K562 (cell line): ENCODE results near the gene CHRDL2. TPM values are rescaled to one million over a fixed set of nuclear protein-coding genes. Genes with fewer than 3 reads are reported as not detected.

Experiments
- CHCHD3 ChIP-seq: fragments of 250-450 bp; sonication (Bioruptor Pico); IDR thresholded peaks from 2 replicates; pipeline ENCODE4 v2.1.2; 2022; ENCODE audit warnings: mild to moderate bottlenecking
- GABPA ChIP-seq: fragments of 200-800 bp; sonication (Bioruptor generic); conservative IDR thresholded peaks from 2 replicates; pipeline ENCODE4 v1.6.1; 2016; ENCODE audit warnings: low read depth, missing genetic modification characterization, missing compliant biosample characterization
- MAZ ChIP-seq, 2 experiments: fragments of 450-650 bp in 1 of 2; sonication (generic) in 1 of 2; formaldehyde crosslinking; IDR thresholded peaks in 1 of 2; conservative IDR thresholded peaks in 1 of 2; 2 replicates each; pipeline versions ENCODE4 v1.4.0 to v1.5.0; 2020; ENCODE audit warnings: mild to moderate bottlenecking in 1 of 2, missing genetic modification reagents in 1 of 2
- PURB ChIP-seq: sonication (generic); formaldehyde crosslinking; IDR thresholded peaks from 2 replicates; pipeline ENCODE4 v1.9.0; 2021; ENCODE audit warnings: low read depth, mild to moderate bottlenecking, missing genetic modification reagents
- TAF1 ChIP-seq: IDR thresholded peaks from 2 replicates; pipeline ENCODE4 v1.6.1; 2011; ENCODE audit warnings: mild to moderate bottlenecking, low read length, moderate library complexity; ENCODE audit not compliant: insufficient read depth, control insufficient read depth, severe bottlenecking; ENCODE audit errors: extremely low read depth
- XRCC5 ChIP-seq: fragments of 200-400 bp; formaldehyde crosslinking; IDR thresholded peaks from 2 replicates; pipeline ENCODE4 v1.6.1; 2017; ENCODE audit warnings: low read depth, mild to moderate bottlenecking, low read length
- polyA plus RNA-seq, 8 experiments: library from polyadenylated mRNA; depleted of rRNA in 4 of 8; stranded (reverse) in 5 of 8; unstranded in 3 of 8; fragments of >200 nt; fragmentation: Nextera tagmentation in 2 of 8; fragmentation: Illumina TruSeq in 1 of 8; extraction: Ambion mirVana in 2 of 8; extraction: Trizol in 1 of 8; gene quantifications; 2 replicates each; pipeline versions ENCODE4 v1.2.1 to v1.2.3, GENCODE V29; 2011 to 2014; ENCODE audit warnings: inconsistent platforms in 1 of 8, missing spikeins in 1 of 8
- total RNA-seq, 7 experiments: library from RNA; depleted of rRNA in 6 of 7; stranded (reverse); fragments of >200 nt in 6 of 7; fragmentation: Illumina TruSeq in 2 of 7; extraction: Trizol in 2 of 7; gene quantifications; 2 replicates each; pipeline versions ENCODE4 v1.2.1 to v1.2.3, GENCODE V29; 2011 to 2021; ENCODE audit warnings: low replicate concordance in 1 of 7
- TF ChIP-seq, protein P1 (sequence below), 2 experiments: fragments of 450-650 bp; IDR thresholded peaks; 2 replicates each; pipeline ENCODE4 v1.6.1; 2018; ENCODE audit warnings: mild to moderate bottlenecking in 2 of 2, low read depth in 1 of 2; ENCODE audit not compliant: partially characterized antibody in 2 of 2
- TF ChIP-seq, protein P2 (sequence below): fragments of 450-650 bp; IDR thresholded peaks from 2 replicates; pipeline ENCODE4 v1.6.1; 2016
- TF ChIP-seq, protein P3 (sequence below), 2 experiments: fragments of 450-650 bp in 1 of 2; sonication (generic) in 1 of 2; formaldehyde crosslinking in 1 of 2; IDR thresholded peaks; 2 replicates each; pipeline versions ENCODE4 v1.7.1 to v1.9.0; 2016 to 2022; ENCODE audit warnings: inconsistent platforms in 1 of 2, mild to moderate bottlenecking in 1 of 2, missing genetic modification reagents in 1 of 2

The CHRDL2 gene
- total and polyA plus RNA-seq, 9 of the 15 experiments (the other 6 are each of a cell fraction or from before 2014, with no cell fraction given), result not detected

DNA sequence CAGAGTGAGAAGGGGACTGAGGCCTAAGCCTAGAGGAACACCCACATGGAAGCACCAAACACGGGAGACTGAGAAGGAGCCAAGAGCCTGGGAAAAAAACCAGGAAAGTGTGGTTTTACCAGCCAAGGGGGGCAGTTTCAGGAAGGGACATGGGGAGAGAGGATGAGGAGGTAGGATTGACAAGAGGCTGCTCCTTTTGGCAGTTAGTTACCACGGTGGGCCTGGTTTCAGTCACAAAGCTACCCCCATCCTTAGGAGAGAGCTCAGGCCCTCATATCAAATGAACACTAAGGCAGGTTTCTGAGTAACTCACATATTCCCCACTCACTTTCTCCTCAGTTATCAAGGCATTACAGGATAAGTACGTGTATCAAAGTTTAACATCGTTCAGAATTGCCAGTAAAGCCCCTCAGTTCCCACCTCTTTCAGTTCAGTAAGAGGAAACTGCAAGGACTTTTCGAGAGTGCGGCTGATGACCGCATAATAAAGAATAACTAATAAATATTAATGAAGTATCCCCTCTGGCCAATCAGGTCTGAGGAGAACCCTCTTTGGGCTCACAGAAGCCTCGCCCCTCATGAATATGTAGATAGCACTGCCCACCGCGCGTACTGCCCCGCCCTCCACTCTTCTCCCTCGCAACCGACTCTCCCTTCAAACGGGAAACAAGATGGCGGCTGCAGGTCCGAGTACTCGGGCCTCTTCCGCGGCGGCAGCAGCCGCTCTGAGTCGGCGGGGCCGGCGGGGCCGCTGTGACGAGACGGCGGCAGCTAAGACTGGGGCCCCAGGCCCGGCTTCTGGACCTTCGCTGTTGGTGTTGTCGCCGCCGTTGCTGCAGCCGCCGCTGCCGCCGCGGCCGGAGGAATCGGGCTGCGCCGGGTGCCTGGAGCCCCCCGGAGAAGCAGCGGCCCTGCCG lies 17.2 kb upstream of the CHRDL2 start, which contains the start of gene RNF169 (continued):
- TF ChIP-seq, protein P1, sequence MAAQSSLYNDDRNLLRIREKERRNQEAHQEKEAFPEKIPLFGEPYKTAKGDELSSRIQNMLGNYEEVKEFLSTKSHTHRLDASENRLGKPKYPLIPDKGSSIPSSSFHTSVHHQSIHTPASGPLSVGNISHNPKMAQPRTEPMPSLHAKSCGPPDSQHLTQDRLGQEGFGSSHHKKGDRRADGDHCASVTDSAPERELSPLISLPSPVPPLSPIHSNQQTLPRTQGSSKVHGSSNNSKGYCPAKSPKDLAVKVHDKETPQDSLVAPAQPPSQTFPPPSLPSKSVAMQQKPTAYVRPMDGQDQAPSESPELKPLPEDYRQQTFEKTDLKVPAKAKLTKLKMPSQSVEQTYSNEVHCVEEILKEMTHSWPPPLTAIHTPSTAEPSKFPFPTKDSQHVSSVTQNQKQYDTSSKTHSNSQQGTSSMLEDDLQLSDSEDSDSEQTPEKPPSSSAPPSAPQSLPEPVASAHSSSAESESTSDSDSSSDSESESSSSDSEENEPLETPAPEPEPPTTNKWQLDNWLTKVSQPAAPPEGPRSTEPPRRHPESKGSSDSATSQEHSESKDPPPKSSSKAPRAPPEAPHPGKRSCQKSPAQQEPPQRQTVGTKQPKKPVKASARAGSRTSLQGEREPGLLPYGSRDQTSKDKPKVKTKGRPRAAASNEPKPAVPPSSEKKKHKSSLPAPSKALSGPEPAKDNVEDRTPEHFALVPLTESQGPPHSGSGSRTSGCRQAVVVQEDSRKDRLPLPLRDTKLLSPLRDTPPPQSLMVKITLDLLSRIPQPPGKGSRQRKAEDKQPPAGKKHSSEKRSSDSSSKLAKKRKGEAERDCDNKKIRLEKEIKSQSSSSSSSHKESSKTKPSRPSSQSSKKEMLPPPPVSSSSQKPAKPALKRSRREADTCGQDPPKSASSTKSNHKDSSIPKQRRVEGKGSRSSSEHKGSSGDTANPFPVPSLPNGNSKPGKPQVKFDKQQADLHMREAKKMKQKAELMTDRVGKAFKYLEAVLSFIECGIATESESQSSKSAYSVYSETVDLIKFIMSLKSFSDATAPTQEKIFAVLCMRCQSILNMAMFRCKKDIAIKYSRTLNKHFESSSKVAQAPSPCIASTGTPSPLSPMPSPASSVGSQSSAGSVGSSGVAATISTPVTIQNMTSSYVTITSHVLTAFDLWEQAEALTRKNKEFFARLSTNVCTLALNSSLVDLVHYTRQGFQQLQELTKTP (IDR thresholded peaks at IDR 0.05; ENCODE audit: low read depth in 1 of 2, partially characterized antibody in 2 of 2), result peak in 1 of 2 experiments; percentile 93
- TF ChIP-seq, protein P2, sequence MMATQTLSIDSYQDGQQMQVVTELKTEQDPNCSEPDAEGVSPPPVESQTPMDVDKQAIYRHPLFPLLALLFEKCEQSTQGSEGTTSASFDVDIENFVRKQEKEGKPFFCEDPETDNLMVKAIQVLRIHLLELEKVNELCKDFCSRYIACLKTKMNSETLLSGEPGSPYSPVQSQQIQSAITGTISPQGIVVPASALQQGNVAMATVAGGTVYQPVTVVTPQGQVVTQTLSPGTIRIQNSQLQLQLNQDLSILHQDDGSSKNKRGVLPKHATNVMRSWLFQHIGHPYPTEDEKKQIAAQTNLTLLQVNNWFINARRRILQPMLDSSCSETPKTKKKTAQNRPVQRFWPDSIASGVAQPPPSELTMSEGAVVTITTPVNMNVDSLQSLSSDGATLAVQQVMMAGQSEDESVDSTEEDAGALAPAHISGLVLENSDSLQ, result 0 out of 2 replicates have a peak, but pooled peaks have one; percentile 14
- TF ChIP-seq MAZ (CRISPR knock-in tag; conservative IDR thresholded peaks at IDR 0.05 in 1 of 2, IDR thresholded peaks at IDR 0.05 in 1 of 2) (peak; percentile 27 to 84; a peak in 3 of 4 replicates), PURB (no peak), GABPA (tag) (0 out of 2 replicates have a peak, but pooled peaks have one; percentile 26), XRCC5 (0 out of 2 replicates have a peak, but pooled peaks have one; percentile 36), TAF1 (peak; percentile 92), CHCHD3 (CRISPR knock-in tag) (0 out of 2 replicates have a peak, but pooled peaks have one; percentile 54)
- TF ChIP-seq, protein P3, sequence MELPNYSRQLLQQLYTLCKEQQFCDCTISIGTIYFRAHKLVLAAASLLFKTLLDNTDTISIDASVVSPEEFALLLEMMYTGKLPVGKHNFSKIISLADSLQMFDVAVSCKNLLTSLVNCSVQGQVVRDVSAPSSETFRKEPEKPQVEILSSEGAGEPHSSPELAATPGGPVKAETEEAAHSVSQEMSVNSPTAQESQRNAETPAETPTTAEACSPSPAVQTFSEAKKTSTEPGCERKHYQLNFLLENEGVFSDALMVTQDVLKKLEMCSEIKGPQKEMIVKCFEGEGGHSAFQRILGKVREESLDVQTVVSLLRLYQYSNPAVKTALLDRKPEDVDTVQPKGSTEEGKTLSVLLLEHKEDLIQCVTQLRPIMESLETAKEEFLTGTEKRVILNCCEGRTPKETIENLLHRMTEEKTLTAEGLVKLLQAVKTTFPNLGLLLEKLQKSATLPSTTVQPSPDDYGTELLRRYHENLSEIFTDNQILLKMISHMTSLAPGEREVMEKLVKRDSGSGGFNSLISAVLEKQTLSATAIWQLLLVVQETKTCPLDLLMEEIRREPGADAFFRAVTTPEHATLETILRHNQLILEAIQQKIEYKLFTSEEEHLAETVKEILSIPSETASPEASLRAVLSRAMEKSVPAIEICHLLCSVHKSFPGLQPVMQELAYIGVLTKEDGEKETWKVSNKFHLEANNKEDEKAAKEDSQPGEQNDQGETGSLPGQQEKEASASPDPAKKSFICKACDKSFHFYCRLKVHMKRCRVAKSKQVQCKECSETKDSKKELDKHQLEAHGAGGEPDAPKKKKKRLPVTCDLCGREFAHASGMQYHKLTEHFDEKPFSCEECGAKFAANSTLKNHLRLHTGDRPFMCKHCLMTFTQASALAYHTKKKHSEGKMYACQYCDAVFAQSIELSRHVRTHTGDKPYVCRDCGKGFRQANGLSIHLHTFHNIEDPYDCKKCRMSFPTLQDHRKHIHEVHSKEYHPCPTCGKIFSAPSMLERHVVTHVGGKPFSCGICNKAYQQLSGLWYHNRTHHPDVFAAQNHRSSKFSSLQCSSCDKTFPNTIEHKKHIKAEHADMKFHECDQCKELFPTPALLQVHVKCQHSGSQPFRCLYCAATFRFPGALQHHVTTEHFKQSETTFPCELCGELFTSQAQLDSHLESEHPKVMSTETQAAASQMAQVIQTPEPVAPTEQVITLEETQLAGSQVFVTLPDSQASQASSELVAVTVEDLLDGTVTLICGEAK (IDR thresholded peaks at IDR 0.05), result peak; percentile 47; the same call in 1 of the 2 replicates
- TF ChIP-seq, protein P3 (CRISPR knock-in tag; IDR thresholded peaks at IDR 0.05), result no peak
